ENCODE data around the gene GRAMD1B.
A peak's percentile ranks its signal among the peaks of the same experiment; 100 is the strongest.
"Not testable (repeated sequence)": the region's sequence is repeated elsewhere in the genome, so short reads cannot be mapped to it uniquely, and the experiment has no call there.

Gene GRAMD1B

GRCh38 chr11:123516238-123516637, 86.2 kb downstream of the GRAMD1B start:
- Mint-ChIP-seq H3K4me3 (no peak overlapping the region), H3K9me3 (peaks cover 1% of the 10 kb centered on the region), H3K4me1 (peaks cover 38% of the 10 kb centered on the region), H3K27me3 (ENCODE audit: low read depth, poor library complexity) (no peaks in the 10 kb centered on the region), H3K27ac (no peak overlapping the region), H3K36me3 (ENCODE audit: low read depth) (peaks cover 5% of the 10 kb centered on the region)
- DNase-seq, result no peak
- no peak for TF ChIP-seq CTCF (IDR thresholded peaks at IDR 0.05)

GRCh38 chr11:123517559-123518364, 87.7 kb downstream of the GRAMD1B start:
- H3K27me3 Mint-ChIP-seq (ENCODE audit: low read depth, poor library complexity), result no peaks in the 10 kb centered on the region
- peak overlapping the region; percentile 15 for H3K27ac Mint-ChIP-seq
- DNase-seq, result no peak
- no peak overlapping the region for H3K4me3 Mint-ChIP-seq
- TF ChIP-seq CTCF (IDR thresholded peaks at IDR 0.05), result no peak
- H3K9me3 Mint-ChIP-seq, result peaks cover 5% of the 10 kb centered on the region
- peaks cover 29% of the 10 kb centered on the region for H3K4me1 Mint-ChIP-seq
- peaks cover 9% of the 10 kb centered on the region for H3K36me3 Mint-ChIP-seq (ENCODE audit: low read depth)

- peaks cover 9% of the 10 kb centered on the region for H3K36me3 Mint-ChIP-seq (ENCODE audit: low read depth)
- H3K4me1 Mint-ChIP-seq, result peaks cover 29% of the 10 kb centered on the region
- no peaks in the 10 kb centered on the region for H3K27me3 Mint-ChIP-seq (ENCODE audit: low read depth, poor library complexity)
- peak overlapping the region; percentile 87 for H3K27ac Mint-ChIP-seq
- TF ChIP-seq CTCF (IDR thresholded peaks at IDR 0.05), result no peak
- DNase-seq, result no peak
- H3K9me3 Mint-ChIP-seq, result peaks cover 5% of the 10 kb centered on the region
- H3K4me3 Mint-ChIP-seq, result peak overlapping the region; percentile 31
Measured at GRCh38 chr11:123518496-123519054, 88.5 kb downstream of the GRAMD1B start.

- Mint-ChIP-seq H3K27ac (peak overlapping the region; percentile 87), H3K4me1 (peaks cover 29% of the 10 kb centered on the region), H3K36me3 (ENCODE audit: low read depth) (peaks cover 9% of the 10 kb centered on the region), H3K9me3 (peaks cover 5% of the 10 kb centered on the region), H3K27me3 (ENCODE audit: low read depth, poor library complexity) (no peaks in the 10 kb centered on the region), H3K4me3 (peak overlapping the region; percentile 31)
- peak; percentile 27 for DNase-seq
- no peak for TF ChIP-seq CTCF (IDR thresholded peaks at IDR 0.05)
Measured at GRCh38 chr11:123519055-123519796, 89.2 kb downstream of the GRAMD1B start.

- Mint-ChIP-seq H3K27me3 (ENCODE audit: low read depth, poor library complexity) (peaks cover under 1% of the 10 kb centered on the region), H3K36me3 (ENCODE audit: low read depth) (peaks cover 9% of the 10 kb centered on the region), H3K9me3 (peaks cover 5% of the 10 kb centered on the region), H3K27ac (peak overlapping the region; percentile 87), H3K4me3 (peak overlapping the region; percentile 31), H3K4me1 (peaks cover 35% of the 10 kb centered on the region)
- TF ChIP-seq CTCF (IDR thresholded peaks at IDR 0.05), result no peak
- peak; percentile 9 for DNase-seq
Measured at GRCh38 chr11:123519797-123520193, 89.7 kb downstream of the GRAMD1B start.

- H3K27ac Mint-ChIP-seq; H3K4me3 Mint-ChIP-seq; DNase-seq; H3K9me3 Mint-ChIP-seq; H3K36me3 Mint-ChIP-seq (ENCODE audit: low read depth); H3K27me3 Mint-ChIP-seq (ENCODE audit: low read depth, poor library complexity): not testable (repeated sequence)
- peaks cover 41% of the 10 kb centered on the region for H3K4me1 Mint-ChIP-seq
Measured at GRCh38 chr11:123520476-123520875, 90.4 kb downstream of the GRAMD1B start.
